OCI-LY3 (cell line): Measurements from ENCODE around the gene EIF2S1.

Source experiments
- CTCF ChIP-seq: fragments of 200-600, 300-600 bp; sonication (generic); IDR thresholded peaks from 2 replicates; pipeline ENCODE4 v1.5.1; 2014; ENCODE audit warnings: antibody characterized with exemption, low read length, low read depth
- EZH2phosphoT487 ChIP-seq: fragments of 200-600 bp; shearing (Covaris generic); IDR thresholded peaks from 2 replicates; pipeline ENCODE4 v1.6.1; 2018; ENCODE audit warnings: antibody characterized with exemption, mixed run types, low read depth

GRCh38 chr14:67345583-67345982 lies 14.5 kb upstream of the EIF2S1 start:
- no peak for TF ChIP-seq CTCF
- TF ChIP-seq EZH2phosphoT487: no peak
